Endometrial microvascular endothelial cells (primary cell): ENCODE measurements around the gene SLC4A7. TPM values are rescaled to one million over a fixed set of nuclear protein-coding genes. Genes with fewer than 3 reads are reported as not detected.
"Not testable (repeated sequence)": the region's sequence is repeated elsewhere in the genome, so short reads cannot be mapped to it uniquely, and the experiment has no call there.

Source experiments
- in situ Hi-C: cut with HindIII; loops from 2 replicates; pipeline ENCODE4 v1.10.0; 2017; ENCODE audit warnings: low sequenced_read_pairs, low pct_unique_long_range_greater_than_20kb; ENCODE audit errors: inconsistent ontology term
- total RNA-seq: library from RNA; depleted of rRNA; stranded (reverse); fragments of >200 nt; gene quantifications from one replicate; pipeline ENCODE4 v1.2.3, GENCODE V29; 2015; ENCODE audit errors: inconsistent ontology term

SLC4A7 gene
- 21.8 TPM for total RNA-seq

DNA sequence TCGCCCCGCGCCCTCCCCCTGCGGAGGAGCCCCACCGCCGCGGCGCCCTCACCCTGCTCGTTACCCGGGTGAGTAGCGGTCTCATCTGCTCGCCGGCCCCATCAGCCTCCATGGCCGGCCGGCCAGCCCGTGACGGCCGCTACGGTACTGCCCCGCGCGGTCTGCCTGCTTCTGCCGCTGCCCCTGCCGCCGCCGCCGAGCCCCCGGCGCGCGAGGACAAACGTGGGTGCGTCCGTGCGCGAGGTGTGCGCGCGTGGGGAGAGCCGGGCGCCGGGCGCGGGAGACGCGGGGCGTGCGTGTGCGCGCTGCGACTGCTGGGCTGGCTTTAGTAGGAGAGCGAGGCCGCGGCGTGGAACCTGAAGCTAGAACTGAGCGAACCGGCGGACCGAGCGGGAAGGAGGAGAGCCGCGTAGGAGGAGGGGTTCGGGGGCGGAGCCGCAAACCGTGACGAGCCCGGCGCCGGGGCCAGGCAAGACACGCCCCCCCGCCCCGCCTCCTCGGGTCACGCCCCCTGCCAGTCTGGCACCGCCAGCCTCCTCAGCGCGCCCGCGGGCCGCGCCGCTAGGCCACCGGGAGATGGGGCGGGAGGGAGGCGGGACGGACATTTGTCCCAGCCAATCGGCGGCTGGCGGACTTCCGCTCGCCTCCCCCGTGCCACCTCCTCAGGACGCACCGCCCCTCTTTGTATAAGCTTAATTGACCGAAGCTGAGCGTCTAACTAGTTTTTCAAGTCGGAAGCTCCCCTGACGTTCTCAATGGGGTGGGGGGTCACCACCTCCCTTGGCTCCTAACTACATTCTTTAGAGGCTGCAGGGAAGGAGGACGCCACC lies at the start of gene SLC4A7:
SLC4A7 (minus strand) TSS at position 370 of the 830 bp plus-strand sequence; CDS start at position 112, 258 bp downstream.
- in situ Hi-C loops = no loop called here

DNA sequence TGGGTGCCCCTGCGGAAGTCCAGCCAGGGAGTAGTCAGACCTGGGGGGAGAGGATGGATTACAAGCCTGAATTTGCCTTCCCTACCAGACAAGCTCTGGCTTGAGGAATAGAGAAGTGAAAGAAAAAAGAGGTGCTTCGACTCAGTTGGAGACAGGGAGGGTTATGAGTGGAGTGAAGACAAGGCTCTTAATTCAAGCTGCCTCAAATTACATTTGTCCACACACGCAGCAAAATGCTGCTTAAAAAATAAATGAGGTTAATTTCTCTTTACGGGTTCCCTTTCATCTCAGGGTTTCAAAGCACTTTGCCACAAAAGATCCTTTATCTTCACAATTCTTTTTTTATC lies 49.0 kb upstream of the SLC4A7 start:
- in situ Hi-C loops = no loop called here

DNA sequence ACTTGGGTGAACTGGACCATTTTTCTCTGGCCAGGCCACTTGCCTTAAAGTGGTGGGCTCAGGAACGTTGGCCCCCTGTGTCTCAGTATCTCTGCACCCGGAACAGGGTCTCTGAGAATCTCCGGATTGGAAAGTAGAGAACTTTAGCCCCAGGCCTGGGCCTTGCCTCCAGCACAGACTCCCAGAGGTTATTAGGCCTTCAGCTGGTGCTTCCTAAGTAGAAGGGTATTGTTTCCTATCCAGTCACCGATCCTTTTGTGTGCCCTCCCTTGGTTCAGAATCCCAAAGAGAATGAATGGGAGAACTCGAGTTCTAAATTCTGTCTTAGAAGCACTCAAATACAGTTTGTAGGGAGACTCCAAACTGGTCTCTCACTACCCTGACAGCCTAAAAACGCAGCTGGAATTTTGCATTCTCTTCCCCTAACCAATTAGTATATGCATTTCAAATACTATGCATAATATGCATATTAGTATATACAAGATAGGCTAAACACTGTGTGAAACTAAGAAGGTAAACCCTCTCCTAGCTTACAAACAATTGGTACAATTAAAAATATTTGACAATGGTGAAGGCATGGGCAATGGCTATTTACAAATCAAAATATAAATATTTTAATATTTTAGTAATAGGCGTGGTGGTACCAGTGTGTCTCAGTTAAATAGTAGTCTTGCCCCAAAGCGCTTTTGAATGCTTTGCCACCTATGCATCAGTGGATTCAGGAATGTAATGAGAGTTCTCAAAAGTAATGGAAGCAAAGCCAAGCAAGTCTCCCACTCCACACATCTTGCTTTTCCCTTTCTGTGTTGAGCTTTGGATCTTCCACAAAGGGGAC lies 48.5 kb upstream of the SLC4A7 start:
- in situ Hi-C loops = no loop called here

DNA sequence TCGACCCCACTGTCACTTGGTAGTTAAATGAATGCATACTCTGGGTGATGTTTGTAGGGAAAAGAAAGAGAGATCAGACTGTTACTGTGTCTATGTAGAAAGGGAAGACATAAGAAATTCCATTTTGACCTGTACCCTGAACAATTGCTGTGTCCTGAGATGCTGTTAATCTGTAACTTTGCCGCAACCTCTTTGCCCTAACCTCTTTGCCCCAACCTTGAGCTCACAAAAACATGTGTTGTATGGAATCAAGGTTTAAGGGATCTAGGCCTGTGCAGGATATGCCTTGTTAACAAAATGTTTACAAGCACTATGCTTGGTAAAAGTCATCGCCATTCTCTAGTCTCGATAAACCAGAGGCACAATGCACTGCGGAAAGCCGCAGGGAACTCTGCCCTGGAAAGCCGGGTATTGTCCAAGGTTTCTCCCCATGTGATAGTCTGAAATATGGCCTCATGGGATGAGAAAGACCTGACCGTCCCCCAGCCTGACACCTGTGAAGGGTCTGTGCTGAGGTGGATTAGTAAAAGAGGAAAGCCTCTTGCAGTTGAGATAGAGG lies 47.1 kb upstream of the SLC4A7 start:
- in situ Hi-C loops = not testable (repeated sequence)

DNA sequence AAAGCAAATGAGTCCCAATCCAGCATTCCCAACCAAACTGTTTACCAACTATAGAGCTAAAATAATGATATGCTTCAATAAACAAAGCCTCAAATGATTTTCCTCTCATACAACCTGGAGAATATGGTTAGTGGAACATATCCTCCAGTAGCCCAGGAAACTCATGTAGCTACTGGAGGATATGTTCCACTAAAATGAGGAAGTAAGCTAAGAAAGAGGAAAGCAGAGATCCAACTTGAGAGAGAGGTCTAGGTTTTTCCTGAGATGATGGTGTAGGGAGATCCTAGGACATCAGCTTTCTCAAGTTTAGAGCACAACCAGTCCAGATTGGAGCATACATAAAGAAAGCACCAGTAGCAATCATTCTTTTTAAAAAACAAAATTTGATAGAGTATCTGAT lies 44.6 kb upstream of the SLC4A7 start:
- in situ Hi-C loops = no loop called here

DNA sequence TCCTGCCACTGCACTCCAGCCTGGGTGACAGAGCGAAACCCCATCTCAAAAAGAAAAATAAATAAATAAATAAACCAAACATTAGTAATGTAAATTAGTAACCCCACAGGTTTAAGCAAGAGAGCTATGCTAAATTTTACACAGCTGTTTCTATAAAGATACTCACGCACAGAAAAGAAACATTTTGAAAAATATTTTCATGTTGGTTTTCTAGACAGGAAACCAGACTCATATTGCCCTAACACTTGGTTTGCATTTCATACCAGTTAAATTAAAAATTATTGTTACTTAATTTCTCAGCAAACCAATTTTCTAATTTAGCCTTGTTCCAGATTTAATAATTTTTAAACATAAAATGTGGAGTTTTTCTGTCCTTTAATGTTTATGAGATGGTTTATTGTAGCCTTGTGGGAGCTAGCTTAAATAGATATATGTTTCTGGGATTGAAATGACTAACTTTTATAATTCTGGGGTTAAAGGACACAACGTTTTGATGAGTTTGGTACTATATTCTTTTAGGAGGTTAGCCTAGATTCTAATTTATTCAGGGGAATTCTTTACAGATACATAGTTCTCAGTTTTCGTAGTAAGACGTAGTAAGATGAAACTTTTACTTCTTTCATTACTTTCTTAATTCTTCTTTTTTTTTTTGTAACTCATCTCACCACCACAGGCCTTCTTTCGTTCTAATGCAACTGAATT lies 42.6 kb upstream of the SLC4A7 start:
- in situ Hi-C loops = no loop called here

DNA sequence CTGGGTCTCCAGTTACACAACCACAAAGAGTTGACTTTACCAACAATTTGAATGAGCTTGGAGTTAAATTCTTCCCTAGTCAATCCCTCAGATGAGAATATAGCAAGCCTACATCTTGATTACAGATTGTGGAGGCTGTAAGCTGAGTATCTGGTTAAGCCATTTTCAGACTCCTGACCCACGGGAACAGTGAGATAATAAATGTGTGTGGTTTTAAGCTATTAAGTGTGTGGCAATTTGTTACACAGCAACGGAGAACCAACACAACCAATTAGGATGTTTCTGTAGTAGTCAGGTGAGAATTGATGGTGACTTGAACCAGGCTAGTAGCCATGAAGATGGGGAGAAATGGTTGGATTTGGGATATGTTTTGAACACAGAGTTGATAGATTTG lies 37.7 kb upstream of the SLC4A7 start:
- in situ Hi-C loops = no loop called here

DNA sequence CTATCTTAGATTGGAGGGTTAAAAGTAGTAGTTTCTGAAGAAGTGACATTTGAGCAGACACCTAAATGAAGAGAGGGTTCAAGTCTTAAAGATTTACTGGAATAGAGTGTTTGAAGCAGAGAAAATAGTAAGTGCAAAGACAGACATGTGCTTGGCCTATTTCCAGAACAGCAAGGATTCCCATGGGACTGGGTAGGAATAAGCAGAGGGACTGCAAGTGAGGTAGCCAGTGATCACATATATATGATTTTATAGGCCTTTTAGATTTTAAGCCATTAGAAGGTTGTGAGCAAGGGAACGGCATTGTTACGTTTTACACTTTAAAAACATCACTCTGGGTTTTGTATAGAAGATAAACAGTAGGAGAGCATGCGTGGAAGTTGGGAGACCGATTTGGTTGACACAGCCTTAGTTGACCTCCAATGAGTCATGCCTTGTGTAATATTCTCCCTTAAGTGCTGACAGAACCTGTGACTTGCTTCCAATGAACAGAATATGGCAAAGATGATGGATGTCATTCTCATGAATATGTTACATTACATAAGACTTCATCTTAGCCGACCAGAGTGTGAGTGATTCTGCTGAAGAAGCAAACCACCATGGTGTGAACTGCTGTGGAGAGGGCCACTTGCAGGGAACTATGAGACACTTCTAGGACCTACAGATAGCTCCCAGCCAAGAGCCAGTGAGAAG lies 37.1 kb upstream of the SLC4A7 start:
- in situ Hi-C loops = no loop called here

DNA sequence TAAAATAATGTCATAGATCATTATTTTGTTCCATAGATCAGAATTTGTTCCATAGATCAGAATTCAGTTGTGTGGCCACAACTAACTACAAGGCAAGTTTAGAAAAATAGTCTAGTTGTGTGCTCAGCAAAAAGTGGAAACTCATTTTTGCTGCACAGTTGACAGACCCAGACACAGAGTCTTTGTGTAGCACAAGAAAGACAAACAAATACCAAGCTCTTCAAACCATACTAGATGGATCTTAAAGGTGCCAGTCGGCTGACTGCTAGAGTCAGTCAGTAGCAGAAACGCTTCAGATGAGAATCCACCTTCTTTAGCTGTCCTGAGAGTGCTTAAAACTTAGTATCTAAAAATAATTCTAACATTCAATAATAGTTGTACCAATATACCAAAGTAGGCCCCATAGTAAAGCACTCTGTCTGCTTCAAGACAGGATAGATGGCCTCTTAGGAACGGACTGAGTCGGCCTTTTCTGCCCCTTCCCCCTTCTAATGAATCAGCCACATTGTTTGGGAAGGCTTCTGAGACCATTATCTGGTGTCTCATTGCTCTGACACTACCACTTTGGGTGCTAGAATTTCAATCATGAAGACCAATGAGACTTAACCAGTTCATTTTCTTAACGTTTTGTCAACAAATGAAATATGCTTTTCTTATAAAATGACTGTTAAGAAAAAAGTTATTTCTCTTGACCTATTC lies 27.7 kb upstream of the SLC4A7 start:
- in situ Hi-C loops = no loop called here

DNA sequence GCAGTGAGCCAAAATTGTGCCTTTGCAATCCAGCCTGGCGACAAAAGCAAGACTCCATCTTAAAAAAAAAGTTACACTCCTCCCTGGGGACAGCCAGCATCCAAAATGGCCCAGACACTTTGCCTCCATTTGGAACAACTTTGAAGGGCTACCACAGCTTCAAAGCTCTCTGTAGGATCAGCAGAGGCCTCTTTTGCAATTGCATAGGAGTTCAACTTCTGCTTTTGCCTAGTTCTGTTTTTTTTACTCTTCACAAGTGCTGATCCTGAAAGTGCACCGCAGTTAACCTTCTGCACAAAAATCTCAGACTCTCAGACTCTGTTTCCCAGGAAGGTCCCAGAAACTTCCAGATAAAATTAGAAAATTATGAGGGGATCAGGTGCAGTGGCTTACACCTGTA lies 25.2 kb upstream of the SLC4A7 start:
- in situ Hi-C loops = no loop called here

DNA sequence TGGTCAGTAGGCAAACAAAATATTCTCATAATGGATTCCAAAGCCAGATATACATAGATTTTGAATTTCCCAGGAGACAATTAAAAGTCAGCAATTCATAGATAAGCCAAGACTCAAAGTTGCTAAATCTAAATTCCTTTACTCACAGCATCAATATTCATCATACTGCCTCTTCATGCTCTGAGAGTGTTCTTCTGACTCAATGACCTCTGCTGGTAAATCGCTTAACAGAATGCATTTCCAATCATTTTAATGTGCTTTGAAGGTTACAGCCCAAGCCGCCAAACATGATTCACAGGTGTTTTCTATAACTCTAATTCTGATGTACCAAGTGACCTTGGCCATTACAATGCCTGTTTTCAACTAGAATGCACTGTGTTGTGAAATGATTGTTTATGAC lies 24.2 kb upstream of the SLC4A7 start:
- in situ Hi-C loops = no loop called here

DNA sequence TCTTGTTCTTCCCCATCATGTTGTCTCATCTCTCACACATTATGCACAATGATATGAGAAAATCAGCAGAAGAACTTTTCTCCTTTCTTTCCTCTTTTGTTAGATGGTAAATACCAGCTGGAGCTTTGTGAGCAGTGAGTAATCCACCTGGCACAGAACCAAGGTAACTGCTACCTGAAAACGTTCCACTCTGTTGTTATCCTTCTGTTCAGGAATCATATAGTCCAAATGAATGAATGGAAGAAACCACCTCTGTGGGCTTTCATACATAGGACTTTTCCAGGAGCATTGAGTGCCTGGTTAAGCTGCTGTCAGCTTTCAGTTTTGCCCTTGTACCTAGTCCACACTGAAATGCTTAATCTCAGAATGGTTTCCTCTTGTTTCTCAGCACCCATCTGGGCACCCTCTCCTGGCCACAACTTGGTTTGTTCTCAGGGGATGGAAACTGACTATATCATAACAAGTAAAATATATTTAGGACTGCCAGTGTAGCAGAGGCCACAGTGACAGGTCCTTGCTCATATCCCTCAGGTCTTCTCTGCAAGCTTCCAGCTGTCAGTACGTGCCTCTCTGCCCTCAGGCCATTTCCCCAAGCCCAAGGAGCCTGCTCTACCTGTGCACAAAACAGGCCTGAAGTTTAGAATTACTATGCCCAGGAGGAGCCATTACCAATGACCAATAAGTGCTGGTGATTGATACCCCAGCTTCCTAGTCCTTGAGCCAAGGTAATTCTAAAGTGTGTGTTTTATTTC lies 23.5 kb upstream of the SLC4A7 start:
- in situ Hi-C loops = no loop called here

DNA sequence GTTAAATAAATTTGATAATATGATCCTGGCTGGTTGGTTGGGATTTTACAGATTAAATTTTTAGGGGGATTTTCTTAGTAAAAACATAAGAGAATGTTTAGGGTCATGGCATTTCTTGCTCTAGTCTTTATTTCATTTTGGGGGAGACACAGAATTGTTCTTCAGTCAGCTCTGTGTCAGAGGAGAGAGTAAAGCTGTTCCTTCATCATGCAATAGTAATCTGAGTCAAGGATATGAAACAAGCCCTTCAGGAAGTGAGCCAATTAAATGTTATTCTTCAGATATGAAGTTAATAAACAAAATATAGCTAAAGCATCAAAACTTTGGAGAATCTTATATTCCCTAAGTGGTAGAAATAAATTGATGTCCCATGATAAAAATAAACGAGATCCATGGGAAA lies 22.9 kb upstream of the SLC4A7 start:
- in situ Hi-C loops = no loop called here

DNA sequence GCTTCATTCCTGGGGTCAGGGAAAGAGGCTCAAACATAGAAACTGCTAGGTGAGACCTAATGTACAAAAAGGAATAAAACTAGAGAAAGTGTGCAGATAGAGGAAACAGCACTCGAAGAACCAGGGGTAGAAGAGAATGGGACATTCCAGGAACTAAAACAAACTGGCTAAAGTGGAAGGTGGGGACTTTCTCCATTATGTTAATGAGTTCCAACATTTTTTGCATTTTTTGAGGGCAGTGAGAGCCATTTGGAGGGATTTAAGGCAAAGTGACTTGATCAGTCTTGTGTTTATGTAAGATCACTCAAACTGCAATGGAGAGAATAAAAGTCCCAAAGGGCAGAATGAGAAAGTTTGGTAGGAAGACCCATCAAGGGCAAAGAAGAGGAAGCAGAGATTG lies 20.6 kb upstream of the SLC4A7 start:
- in situ Hi-C loops = no loop called here

DNA sequence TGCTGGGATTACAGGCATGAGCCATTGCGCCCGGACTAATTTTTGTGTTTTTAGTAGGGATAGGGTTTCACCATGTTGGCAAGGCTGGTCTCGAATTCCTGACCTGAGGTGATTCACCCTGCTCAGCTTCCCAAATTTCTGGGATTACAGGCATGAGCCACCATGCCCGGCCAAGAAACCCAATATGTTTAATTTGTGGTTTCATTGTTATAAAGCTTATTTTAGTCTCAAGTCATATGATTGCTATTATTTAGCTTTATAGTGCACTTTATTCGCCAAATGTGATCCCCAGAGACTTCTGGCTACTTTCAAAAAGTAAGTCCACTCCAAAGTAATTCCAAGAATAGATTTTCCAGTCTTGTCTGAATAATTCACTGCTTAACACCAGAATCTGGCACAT lies 19.3 kb upstream of the SLC4A7 start:
- in situ Hi-C loops = no loop called here

DNA sequence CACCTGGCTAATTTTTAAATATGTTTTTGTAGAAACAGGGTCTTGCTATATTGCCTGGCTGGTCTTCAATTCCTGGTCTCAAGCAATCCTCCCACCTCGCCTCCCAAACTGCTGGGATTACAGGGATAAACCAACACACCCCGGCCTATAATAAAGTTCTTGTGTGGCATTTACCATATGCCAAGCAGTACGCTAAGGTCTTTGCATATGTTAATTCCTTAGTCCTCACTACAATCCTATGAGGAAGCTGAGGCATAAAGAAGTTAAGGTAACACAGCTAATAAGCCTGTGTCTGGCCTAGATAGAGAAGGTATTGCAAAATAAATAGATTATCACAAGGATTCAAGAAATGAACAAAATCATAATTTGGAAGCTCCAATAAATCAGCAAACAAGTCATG lies 17.6 kb upstream of the SLC4A7 start:
- in situ Hi-C loops = no loop called here

DNA sequence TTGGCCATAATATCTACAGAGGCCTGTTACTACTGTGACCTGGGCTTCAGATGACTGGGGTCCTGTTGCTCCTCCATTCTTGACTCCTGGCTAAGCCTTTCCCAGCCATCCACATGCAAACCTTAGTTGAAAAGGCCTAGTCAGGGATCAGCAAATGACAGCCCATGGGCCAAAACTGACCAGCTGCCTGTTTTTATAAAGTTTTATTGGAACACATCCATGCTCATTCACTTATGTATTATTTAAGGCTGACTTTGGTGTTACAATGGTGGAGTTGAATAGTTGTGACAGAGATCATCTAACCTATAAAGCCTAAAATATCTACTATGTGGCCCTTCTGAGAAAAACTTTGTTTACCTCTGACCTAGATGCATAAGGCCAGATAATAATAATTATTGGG lies 16.8 kb upstream of the SLC4A7 start:
- in situ Hi-C loops = no loop called here

DNA sequence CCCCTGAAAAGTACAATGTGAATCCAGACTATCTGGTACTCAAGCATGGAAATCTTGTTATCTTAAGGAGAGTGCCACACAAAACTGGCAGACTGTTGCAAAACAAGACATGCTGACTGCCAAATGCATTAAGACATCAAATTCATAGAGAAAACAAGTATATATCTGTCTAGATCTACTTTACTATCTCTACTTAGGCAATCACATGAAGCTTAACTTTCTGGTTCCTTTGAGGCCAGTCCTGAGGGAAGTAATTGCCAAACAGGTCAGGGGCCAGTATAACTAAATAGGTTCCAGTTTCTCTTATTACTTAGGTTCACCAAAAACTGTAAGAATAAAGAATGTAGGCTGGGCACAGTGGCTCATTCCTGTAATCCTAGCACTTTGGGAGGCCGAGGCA lies 15.9 kb upstream of the SLC4A7 start:
- in situ Hi-C loops = no loop called here
